GM12878 (cell line): ENCODE data around the gene RAPH1. TPM values are rescaled to one million over a fixed set of nuclear protein-coding genes. Genes with fewer than 3 reads are reported as not detected.
A peak's percentile ranks its signal among the peaks of the same experiment; 100 is the strongest.

ENCODE experiments used
- ATAC-seq: fragments of 200-7000 bp; cut with Tn5 transposase; 3 replicates; pipeline ENCODE4 v1.9.1; 2020; ENCODE audit warnings: mild to moderate bottlenecking, moderate library complexity
- BruUV-seq: library from RNA; stranded (reverse); fragments of 400-500 nt; replicated peaks from 2 replicates; lab custom pipeline; 2021; lab: Mats Ljungman, UMichigan
- CTCF ChIA-PET: fragments of 300-600 bp; sonication (Branson Sonifier 250); formaldehyde crosslinking; extraction: SDS; loops from one replicate; lab custom pipeline; 2021; ENCODE audit warnings: inconsistent platforms; lab: Yijun Ruan, JAX
- POLR2A ChIA-PET: fragments of 350-600 bp; formaldehyde crosslinking; extraction: SDS; loops from one replicate; lab custom pipeline; 2021; ENCODE audit warnings: inconsistent platforms; lab: Charles Lee
- RAD21 ChIA-PET: fragments of 300-600 bp; sonication (Branson Sonifier 250); formaldehyde crosslinking; loops from one replicate; lab custom pipeline; 2023; ENCODE audit warnings: antibody characterized with exemption; ENCODE audit not compliant: unreplicated experiment; lab: Charles Lee
- SMC1A ChIA-PET: fragments of 300-600 bp; sonication (Branson Sonifier 250); formaldehyde crosslinking; loops from one replicate; lab custom pipeline; 2023; ENCODE audit not compliant: unreplicated experiment, uncharacterized antibody; lab: Charles Lee
- DNase-seq: peaks from one replicate; pipeline ENCODE4 v3.0.0-alpha.2; 2011; ENCODE audit warnings: low read depth, low spot score
- FAIRE-seq: peaks from 3 replicates; lab custom pipeline; 2011; peaks lifted over from hg19 to GRCh38; lab: Jason Lieb, UNC
- H2AFZ ChIP-seq: 2 replicates; pipeline ENCODE4 v1.6.0; 2011; ENCODE audit warnings: low read depth, low read length, control low read depth; ENCODE audit not compliant: control insufficient read depth
- H3K27ac ChIP-seq: 2 replicates; pipeline ENCODE4 v1.5.1; 2011; ENCODE audit warnings: control low read depth; ENCODE audit not compliant: control insufficient read depth, insufficient read depth
- H3K27me3 ChIP-seq, 2 experiments: replicated peaks in 1 of 2; 2 replicates each; pipeline versions ENCODE4 v1.6.0 to v1.6.1; 2011; ENCODE audit warnings: low read length in 1 of 2; ENCODE audit not compliant: control insufficient read depth in 2 of 2, insufficient read depth in 2 of 2
- H3K36me3 ChIP-seq, 2 experiments: 2 replicates each; pipeline ENCODE4 v1.5.1; 2011; ENCODE audit warnings: low read length in 1 of 2; ENCODE audit not compliant: control insufficient read depth in 2 of 2, insufficient read depth in 2 of 2
- H3K4me1 ChIP-seq: 2 replicates; pipeline ENCODE4 v1.6.1; 2011; ENCODE audit warnings: mild to moderate bottlenecking, low read length, moderate library complexity, mixed read lengths; ENCODE audit not compliant: control insufficient read depth, insufficient read depth
- H3K4me2 ChIP-seq: 2 replicates; pipeline ENCODE4 v1.6.0; 2011; ENCODE audit warnings: control low read depth; ENCODE audit not compliant: control insufficient read depth, insufficient read depth
- H3K4me3 ChIP-seq: fragments of 200-600 bp; sonication (generic); 2 replicates; pipeline ENCODE4 v1.5.1; 2016
- H3K79me2 ChIP-seq: 2 replicates; pipeline ENCODE4 v1.6.0; 2011; ENCODE audit warnings: low read length; ENCODE audit not compliant: control insufficient read depth, insufficient read depth
- H3K9ac ChIP-seq: 2 replicates; pipeline ENCODE4 v1.8.0; 2011; ENCODE audit warnings: low read length, control low read depth, mixed read lengths; ENCODE audit not compliant: control insufficient read depth, insufficient read depth
- H3K9me3 ChIP-seq: replicated peaks from 3 replicates; pipeline ENCODE4 v1.5.1; 2011; ENCODE audit warnings: mild to moderate bottlenecking, low read length; ENCODE audit not compliant: control insufficient read depth, insufficient read depth
- H4K20me1 ChIP-seq: 2 replicates; pipeline ENCODE4 v1.6.0; 2011; ENCODE audit not compliant: control insufficient read depth, insufficient read depth
- HDAC6 ChIP-seq: fragments of 200-600 bp; sonication (generic); IDR thresholded peaks from one replicate; pipeline ENCODE4 v1.8.0; 2017; ENCODE audit warnings: antibody characterized with exemption; ENCODE audit not compliant: unreplicated experiment
- IKZF2 ChIP-seq, 2 experiments: fragments of 450-650 bp; IDR thresholded peaks; 2 replicates each; pipeline ENCODE4 v1.6.1; 2017; ENCODE audit warnings: mild to moderate bottlenecking in 2 of 2, moderate library complexity in 2 of 2
- RUNX3 ChIP-seq: IDR thresholded peaks from 2 replicates; pipeline ENCODE4 v1.6.1; 2012; ENCODE audit warnings: low read length, inconsistent platforms
- SMARCA5 ChIP-seq: fragments of 450-650 bp; IDR thresholded peaks from 2 replicates; pipeline ENCODE4 v1.6.1; 2017; ENCODE audit warnings: mild to moderate bottlenecking
- STAT3 ChIP-seq: IDR thresholded peaks from 2 replicates; pipeline ENCODE4 v1.6.1; 2011; ENCODE audit warnings: low read depth, low read length, improper control_type of control experiment
- SUZ12 ChIP-seq: fragments of 200-600 bp; sonication (generic); IDR thresholded peaks from one replicate; pipeline ENCODE4 v1.6.1; 2018; ENCODE audit warnings: antibody characterized with exemption, mild to moderate bottlenecking; ENCODE audit not compliant: unreplicated experiment
- WRNIP1 ChIP-seq: IDR thresholded peaks from 2 replicates; pipeline ENCODE4 v1.6.1; 2011; ENCODE audit warnings: low read depth, low read length, improper control_type of control experiment, borderline replicate concordance
- ZNF207 ChIP-seq: fragments of 450-650 bp; IDR thresholded peaks from 2 replicates; pipeline ENCODE4 v1.6.1; 2014; ENCODE audit warnings: antibody characterized with exemption, mild to moderate bottlenecking, borderline replicate concordance
- ZNF217 ChIP-seq: fragments of 450-650 bp; IDR thresholded peaks from 2 replicates; pipeline ENCODE4 v1.6.1; 2017; ENCODE audit warnings: antibody characterized with exemption, mild to moderate bottlenecking
- WGBS: methylation state at CpG from one replicate; pipeline ENCODE4 v1.1.6; 2016; ENCODE audit warnings: low lambda C conversion rate; ENCODE audit not compliant: insufficient replicate concordance, insufficient coverage; ENCODE audit errors: missing lambda C conversion rate; 5-methylcytosine and 5-hydroxymethylcytosine counted together
- in situ Hi-C: fragments of 300-500 bp; cut with MboI; formaldehyde crosslinking; loops from 9 replicates; pipeline ENCODE4 v1.14.3; 2018; ENCODE audit warnings: mixed read lengths
- intact Hi-C: fragments of 100-400 bp; cut with micrococcal nuclease; formaldehyde crosslinking; loops from one replicate; pipeline ENCODE4 v1.14.2; 2022; ENCODE audit not compliant: unreplicated experiment
- polyA plus RNA-seq, 11 experiments: library from polyadenylated mRNA; depleted of rRNA in 4 of 11; unstranded in 6 of 11; stranded (reverse) in 5 of 11; fragments of >200 nt; fragmentation: Nextera tagmentation in 4 of 11; fragmentation: Illumina TruSeq in 1 of 11; extraction: Ambion mirVana in 4 of 11; extraction: Trizol in 1 of 11; gene quantifications; 1 replicate in 1 of 11; 2 replicates in 10 of 11; pipeline versions ENCODE4 v1.2.1 to v1.2.3, GENCODE V29; 2011 to 2016; ENCODE audit warnings: inconsistent platforms in 2 of 11, missing spikeins in 2 of 11, low read depth in 1 of 11
- total RNA-seq, 4 experiments: library from RNA; depleted of rRNA in 3 of 4; stranded (reverse); fragments of >200 nt in 3 of 4; fragmentation: Illumina TruSeq in 1 of 4; extraction: Trizol in 1 of 4; gene quantifications; 2 replicates each; pipeline versions ENCODE4 v1.2.1 to v1.2.3, GENCODE V29; 2013 to 2021
- TF ChIP-seq, protein P1 (sequence below): fragments of 450-650 bp; formaldehyde crosslinking; IDR thresholded peaks from 2 replicates; pipeline ENCODE4 v1.5.0; 2022; ENCODE audit warnings: mild to moderate bottlenecking, missing genetic modification characterization
- TF ChIP-seq, protein P2 (sequence below): IDR thresholded peaks from 2 replicates; pipeline ENCODE4 v1.6.1; 2012; ENCODE audit warnings: low read depth, low read length, improper control_type of control experiment

RAPH1 gene
- total and polyA plus RNA-seq, 10 of the 15 experiments (the other 5 are each of a cell fraction or from before 2014, with no cell fraction given): 0.09 to 0.90 (median 0.21) TPM; not detected in 7

DNA sequence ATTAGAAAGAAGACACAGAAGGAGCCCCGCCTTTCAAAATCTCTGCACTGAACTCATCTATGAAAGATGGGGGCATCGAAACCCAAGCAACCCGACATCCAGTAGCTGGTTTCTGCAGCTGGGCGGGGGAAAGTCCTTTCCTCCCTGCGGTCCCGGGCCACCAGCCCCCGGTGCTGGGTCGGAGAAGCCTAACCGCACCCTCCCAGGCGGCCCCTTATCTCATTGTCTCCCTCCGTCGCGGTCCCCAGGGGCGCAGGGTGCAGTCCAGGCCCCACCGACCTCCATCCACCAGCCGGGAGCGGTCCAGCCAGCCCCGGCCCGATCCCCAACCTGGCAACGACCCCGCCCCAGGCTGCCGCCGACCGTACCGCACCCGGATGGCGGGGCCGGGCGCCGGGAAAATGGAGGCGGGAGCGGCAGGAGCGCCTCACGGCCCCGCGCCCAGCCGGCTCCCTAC is 452 bp downstream of the RAPH1 start:
- ChIA-PET CTCF (no interaction called here), POLR2A (no interaction called here), SMC1A (no interaction called here), RAD21 (no interaction called here)
- FAIRE-seq: no peak
- no TSS peak for BruUV-seq
- H3K27ac ChIP-seq: no peak overlapping the region
- H3K4me2 ChIP-seq: peak overlapping the region; percentile 90
- H3K9me3 ChIP-seq: peaks cover 10% of the 10 kb centered on the region
- H3K36me3 ChIP-seq: no peaks in the 10 kb centered on the region
- intact Hi-C loops: no loop called here
- no peaks in the 10 kb centered on the region for H4K20me1 ChIP-seq
- peaks cover 3% of the 10 kb centered on the region; the same call in 1 of the 2 replicates for H3K4me1 ChIP-seq
- H3K79me2 ChIP-seq: no peaks in the 10 kb centered on the region
- H3K27me3 ChIP-seq: peaks cover 4 to 13% of the 10 kb centered on the region in 2 experiments; a peak in 3 of 4 replicates
- TF ChIP-seq RUNX3: peak; percentile 23; the same call in 1 of the 2 replicates
- TF ChIP-seq IKZF2 (IDR thresholded peaks at IDR 0.05): no peak
- TF ChIP-seq WRNIP1: no peak
- TF ChIP-seq HDAC6: no peak
- TF ChIP-seq SUZ12: peak; percentile 75
- peak; percentile 38 for ATAC-seq
- no peak overlapping the region for H3K9ac ChIP-seq
- under 1% methylated on average over 37 of the region's 37 CpGs for whole genome bisulfite sequencing
- in situ Hi-C loops: no loop called here
- H3K4me3 ChIP-seq: peak overlapping the region; percentile 66
- 0 out of 2 replicates have a peak overlapping the region, but pooled peaks have one; percentile 17 for H2AFZ ChIP-seq
- DNase-seq: no peak

DNA sequence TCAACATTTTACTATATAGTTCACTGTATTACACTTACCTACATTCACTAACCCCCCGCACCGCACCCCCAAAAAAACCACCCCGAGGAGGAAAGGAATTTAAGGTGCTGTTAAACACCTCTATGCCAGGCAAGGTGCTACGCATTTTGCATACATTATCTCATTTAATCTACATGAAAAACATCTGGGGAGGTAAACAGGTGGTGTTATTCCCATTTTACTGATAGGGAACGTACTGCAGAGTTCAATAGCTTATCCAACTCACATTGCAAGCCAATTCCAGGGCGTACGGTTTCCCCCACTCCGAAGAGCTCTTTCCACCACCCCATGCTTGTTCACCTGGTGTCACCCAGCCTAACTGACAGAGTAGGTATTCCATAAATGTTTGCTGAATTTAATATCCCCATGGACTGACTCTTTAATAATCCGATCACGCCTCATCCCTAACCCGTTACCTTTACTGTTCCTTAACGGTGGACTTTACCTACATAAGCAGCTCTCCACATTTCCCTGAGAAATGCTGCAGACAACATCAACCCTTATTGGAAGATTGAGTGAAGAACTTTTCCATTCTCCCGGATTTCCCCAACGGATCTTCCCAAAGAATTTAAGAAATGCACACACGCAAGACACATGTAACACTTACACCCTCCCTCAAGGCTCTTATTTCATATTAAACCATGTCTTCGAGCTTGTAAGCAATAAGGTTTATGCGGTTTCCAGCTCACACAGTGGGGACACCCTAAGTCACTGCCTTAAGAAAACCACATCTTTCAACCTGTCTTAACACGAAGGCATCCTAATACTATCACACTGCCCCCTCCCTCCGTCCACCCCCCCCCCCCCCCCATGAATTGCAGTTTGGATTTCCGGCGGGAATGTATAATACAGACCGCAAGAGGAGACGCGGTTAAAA is 1.2 kb downstream of the RAPH1 start:
- no peak overlapping the region for H3K4me2 ChIP-seq
- H4K20me1 ChIP-seq: no peaks in the 10 kb centered on the region
- H3K9ac ChIP-seq: no peak overlapping the region
- peaks cover 3% of the 10 kb centered on the region; the same call in 1 of the 2 replicates for H3K4me1 ChIP-seq
- POLR2A ChIA-PET: no interaction called here
- 16% methylated on average over 22 of the region's 24 CpGs for WGBS
- H3K36me3 ChIP-seq: no peaks in the 10 kb centered on the region
- H3K27me3 ChIP-seq: peaks cover 4 to 13% of the 10 kb centered on the region in 2 experiments; a peak in 3 of 4 replicates
- no TSS peak for BruUV-seq
- H3K4me3 ChIP-seq: no peak overlapping the region
- CTCF ChIA-PET: no interaction called here
- ATAC-seq (no peak), FAIRE-seq (no peak), DNase-seq (no peak)
- in situ Hi-C loops (no loop called here), intact Hi-C loops (no loop called here)
- H3K27ac ChIP-seq: no peak overlapping the region
- SMC1A ChIA-PET: no interaction called here
- no peak overlapping the region for H2AFZ ChIP-seq
- no peaks in the 10 kb centered on the region for H3K79me2 ChIP-seq
- RAD21 ChIA-PET: no interaction called here
- H3K9me3 ChIP-seq: peaks cover 10% of the 10 kb centered on the region
- TF ChIP-seq, protein P1, sequence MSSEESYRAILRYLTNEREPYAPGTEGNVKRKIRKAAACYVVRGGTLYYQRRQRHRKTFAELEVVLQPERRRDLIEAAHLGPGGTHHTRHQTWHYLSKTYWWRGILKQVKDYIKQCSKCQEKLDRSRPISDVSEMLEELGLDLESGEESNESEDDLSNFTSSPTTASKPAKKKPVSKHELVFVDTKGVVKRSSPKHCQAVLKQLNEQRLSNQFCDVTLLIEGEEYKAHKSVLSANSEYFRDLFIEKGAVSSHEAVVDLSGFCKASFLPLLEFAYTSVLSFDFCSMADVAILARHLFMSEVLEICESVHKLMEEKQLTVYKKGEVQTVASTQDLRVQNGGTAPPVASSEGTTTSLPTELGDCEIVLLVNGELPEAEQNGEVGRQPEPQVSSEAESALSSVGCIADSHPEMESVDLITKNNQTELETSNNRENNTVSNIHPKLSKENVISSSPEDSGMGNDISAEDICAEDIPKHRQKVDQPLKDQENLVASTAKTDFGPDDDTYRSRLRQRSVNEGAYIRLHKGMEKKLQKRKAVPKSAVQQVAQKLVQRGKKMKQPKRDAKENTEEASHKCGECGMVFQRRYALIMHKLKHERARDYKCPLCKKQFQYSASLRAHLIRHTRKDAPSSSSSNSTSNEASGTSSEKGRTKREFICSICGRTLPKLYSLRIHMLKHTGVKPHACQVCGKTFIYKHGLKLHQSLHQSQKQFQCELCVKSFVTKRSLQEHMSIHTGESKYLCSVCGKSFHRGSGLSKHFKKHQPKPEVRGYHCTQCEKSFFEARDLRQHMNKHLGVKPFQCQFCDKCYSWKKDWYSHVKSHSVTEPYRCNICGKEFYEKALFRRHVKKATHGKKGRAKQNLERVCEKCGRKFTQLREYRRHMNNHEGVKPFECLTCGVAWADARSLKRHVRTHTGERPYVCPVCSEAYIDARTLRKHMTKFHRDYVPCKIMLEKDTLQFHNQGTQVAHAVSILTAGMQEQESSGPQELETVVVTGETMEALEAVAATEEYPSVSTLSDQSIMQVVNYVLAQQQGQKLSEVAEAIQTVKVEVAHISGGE (CRISPR knock-in tag): no peak
- TF ChIP-seq STAT3 (no peak), ZNF217 (no peak), ZNF207 (no peak), SMARCA5 (no peak)
- TF ChIP-seq, protein P2, sequence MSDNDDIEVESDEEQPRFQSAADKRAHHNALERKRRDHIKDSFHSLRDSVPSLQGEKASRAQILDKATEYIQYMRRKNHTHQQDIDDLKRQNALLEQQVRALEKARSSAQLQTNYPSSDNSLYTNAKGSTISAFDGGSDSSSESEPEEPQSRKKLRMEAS: no peak
